ENCODE results near the gene OR9A4.
"Not testable (repeated sequence)": the region's sequence is repeated elsewhere in the genome, so short reads cannot be mapped to it uniquely, and the experiment has no call there.

The OR9A4 gene

GRCh38 chr7:141916099-141916498 is at the start of gene OR9A4:
Gene OR9A4 (plus strand): TSS chr7:141916399. CDS start chr7:141918876, 2,477 bp downstream.
- Histone ChIP-seq H3K9ac (ENCODE audit: low read length) (no peak within 1 kb of the TSS), H3K4me3 (ENCODE audit: low read length) (no peak within 1 kb of the TSS), H3K9me3 (ENCODE audit: control insufficient read depth, low read depth, low read length) (no peaks in the 10 kb centered on the region), H3K4me1 (ENCODE audit: control insufficient read depth, low read depth, low read length) (no peaks in the 10 kb centered on the region), H3K27ac (ENCODE audit: low read length) (no peak within 1 kb of the TSS), H3K36me3 (ENCODE audit: control insufficient read depth, low read depth, low read length) (no peaks in the 10 kb centered on the region), H3K27me3 (ENCODE audit: control insufficient read depth, insufficient read depth, low read length) (no peaks in the 10 kb centered on the region)

- Histone ChIP-seq H3K4me3 (ENCODE audit: low read length) (no peak overlapping the region), H3K36me3 (ENCODE audit: control insufficient read depth, low read depth, low read length) (no peaks in the 10 kb centered on the region), H3K9me3 (ENCODE audit: control insufficient read depth, low read depth, low read length) (no peaks in the 10 kb centered on the region), H3K4me1 (ENCODE audit: control insufficient read depth, low read depth, low read length) (no peaks in the 10 kb centered on the region), H3K27ac (ENCODE audit: low read length) (no peak overlapping the region), H3K9ac (ENCODE audit: low read length) (no peak overlapping the region), H3K27me3 (ENCODE audit: control insufficient read depth, insufficient read depth, low read length) (no peaks in the 10 kb centered on the region)
Observed at GRCh38 chr7:141866974-141867373, 49.2 kb upstream of the OR9A4 start.

GRCh38 chr7:141872931-141873330 is 43.3 kb upstream of the OR9A4 start:
- H3K9ac ChIP-seq (ENCODE audit: low read length): no peak overlapping the region
- no peak overlapping the region for H3K27ac ChIP-seq (ENCODE audit: low read length)

GRCh38 chr7:141874787-141875186 is 41.4 kb upstream of the OR9A4 start:
- H3K27ac ChIP-seq (ENCODE audit: low read length): no peak overlapping the region
- no peaks in the 10 kb centered on the region for H3K36me3 ChIP-seq (ENCODE audit: control insufficient read depth, low read depth, low read length)
- no peak overlapping the region for H3K9ac ChIP-seq (ENCODE audit: low read length)
- no peaks in the 10 kb centered on the region for H3K9me3 ChIP-seq (ENCODE audit: control insufficient read depth, low read depth, low read length)
- H3K4me1 ChIP-seq (ENCODE audit: control insufficient read depth, low read depth, low read length): peaks cover 19% of the 10 kb centered on the region
- H3K4me3 ChIP-seq (ENCODE audit: low read length): no peak overlapping the region
- no peaks in the 10 kb centered on the region for H3K27me3 ChIP-seq (ENCODE audit: control insufficient read depth, insufficient read depth, low read length)

More at GRCh38 chr7:141872931-141873330, 43.3 kb upstream of the OR9A4 start:
- no peak overlapping the region for H3K4me3 ChIP-seq (ENCODE audit: low read length)
- no peaks in the 10 kb centered on the region for H3K9me3 ChIP-seq (ENCODE audit: control insufficient read depth, low read depth, low read length)
- H3K4me1 ChIP-seq (ENCODE audit: control insufficient read depth, low read depth, low read length): peaks cover 19% of the 10 kb centered on the region
- no peaks in the 10 kb centered on the region for H3K27me3 ChIP-seq (ENCODE audit: control insufficient read depth, insufficient read depth, low read length)
- H3K36me3 ChIP-seq (ENCODE audit: control insufficient read depth, low read depth, low read length): no peaks in the 10 kb centered on the region

GRCh38 chr7:141875453-141875852 is 40.7 kb upstream of the OR9A4 start:
- Histone ChIP-seq H3K4me1 (ENCODE audit: control insufficient read depth, low read depth, low read length) (peaks cover 19% of the 10 kb centered on the region), H3K9me3 (ENCODE audit: control insufficient read depth, low read depth, low read length) (no peaks in the 10 kb centered on the region), H3K27ac (ENCODE audit: low read length) (no peak overlapping the region), H3K27me3 (ENCODE audit: control insufficient read depth, insufficient read depth, low read length) (no peaks in the 10 kb centered on the region), H3K9ac (ENCODE audit: low read length) (no peak overlapping the region), H3K4me3 (ENCODE audit: low read length) (peak overlapping the region; percentile 28), H3K36me3 (ENCODE audit: control insufficient read depth, low read depth, low read length) (no peaks in the 10 kb centered on the region)

GRCh38 chr7:141876371-141876770 is 39.8 kb upstream of the OR9A4 start:
- Histone ChIP-seq H3K4me1 (ENCODE audit: control insufficient read depth, low read depth, low read length) (peaks cover 19% of the 10 kb centered on the region), H3K4me3 (ENCODE audit: low read length) (no peak overlapping the region), H3K9ac (ENCODE audit: low read length) (no peak overlapping the region), H3K27ac (ENCODE audit: low read length) (no peak overlapping the region), H3K9me3 (ENCODE audit: control insufficient read depth, low read depth, low read length) (no peaks in the 10 kb centered on the region), H3K27me3 (ENCODE audit: control insufficient read depth, insufficient read depth, low read length) (no peaks in the 10 kb centered on the region), H3K36me3 (ENCODE audit: control insufficient read depth, low read depth, low read length) (no peaks in the 10 kb centered on the region)

GRCh38 chr7:141877365-141877764 is 38.8 kb upstream of the OR9A4 start:
- Histone ChIP-seq H3K4me1 (ENCODE audit: control insufficient read depth, low read depth, low read length) (peaks cover 19% of the 10 kb centered on the region), H3K9me3 (ENCODE audit: control insufficient read depth, low read depth, low read length) (no peaks in the 10 kb centered on the region), H3K36me3 (ENCODE audit: control insufficient read depth, low read depth, low read length) (no peaks in the 10 kb centered on the region), H3K27ac (ENCODE audit: low read length) (no peak overlapping the region), H3K9ac (ENCODE audit: low read length) (no peak overlapping the region), H3K27me3 (ENCODE audit: control insufficient read depth, insufficient read depth, low read length) (no peaks in the 10 kb centered on the region), H3K4me3 (ENCODE audit: low read length) (no peak overlapping the region)

- peaks cover 4% of the 10 kb centered on the region for H3K4me1 ChIP-seq (ENCODE audit: control insufficient read depth, low read depth, low read length)
- no peak overlapping the region for H3K9ac ChIP-seq (ENCODE audit: low read length)
Observed at GRCh38 chr7:141880960-141881359, 35.2 kb upstream of the OR9A4 start.

GRCh38 chr7:141884539-141885225 is 31.5 kb upstream of the OR9A4 start:
- H3K9me3 ChIP-seq (ENCODE audit: control insufficient read depth, low read depth, low read length): no peaks in the 10 kb centered on the region
- no peaks in the 10 kb centered on the region for H3K4me1 ChIP-seq (ENCODE audit: control insufficient read depth, low read depth, low read length)
- H3K27ac ChIP-seq (ENCODE audit: low read length): no peak overlapping the region
- H3K9ac ChIP-seq (ENCODE audit: low read length): no peak overlapping the region
- H3K36me3 ChIP-seq (ENCODE audit: control insufficient read depth, low read depth, low read length): no peaks in the 10 kb centered on the region
- no peaks in the 10 kb centered on the region for H3K27me3 ChIP-seq (ENCODE audit: control insufficient read depth, insufficient read depth, low read length)
- H3K4me3 ChIP-seq (ENCODE audit: low read length): no peak overlapping the region

More at GRCh38 chr7:141880960-141881359, 35.2 kb upstream of the OR9A4 start:
- Histone ChIP-seq H3K27ac (ENCODE audit: low read length) (no peak overlapping the region), H3K9me3 (ENCODE audit: control insufficient read depth, low read depth, low read length) (no peaks in the 10 kb centered on the region), H3K4me3 (ENCODE audit: low read length) (no peak overlapping the region), H3K27me3 (ENCODE audit: control insufficient read depth, insufficient read depth, low read length) (no peaks in the 10 kb centered on the region), H3K36me3 (ENCODE audit: control insufficient read depth, low read depth, low read length) (no peaks in the 10 kb centered on the region)

- H3K27ac ChIP-seq (ENCODE audit: low read length): no peak overlapping the region
- no peaks in the 10 kb centered on the region for H3K36me3 ChIP-seq (ENCODE audit: control insufficient read depth, low read depth, low read length)
Observed at GRCh38 chr7:141889321-141889720, 26.9 kb upstream of the OR9A4 start.

GRCh38 chr7:141891336-141891735 is 24.9 kb upstream of the OR9A4 start:
- H3K4me3 ChIP-seq (ENCODE audit: low read length): no peak overlapping the region
- no peaks in the 10 kb centered on the region for H3K9me3 ChIP-seq (ENCODE audit: control insufficient read depth, low read depth, low read length)

More at GRCh38 chr7:141889321-141889720, 26.9 kb upstream of the OR9A4 start:
- Histone ChIP-seq H3K9me3 (ENCODE audit: control insufficient read depth, low read depth, low read length) (no peaks in the 10 kb centered on the region), H3K27me3 (ENCODE audit: control insufficient read depth, insufficient read depth, low read length) (no peaks in the 10 kb centered on the region), H3K4me1 (ENCODE audit: control insufficient read depth, low read depth, low read length) (no peaks in the 10 kb centered on the region), H3K4me3 (ENCODE audit: low read length) (no peak overlapping the region), H3K9ac (ENCODE audit: low read length) (no peak overlapping the region)

GRCh38 chr7:141899366-141899765 is 16.8 kb upstream of the OR9A4 start:
- not testable (repeated sequence) for H3K4me1 ChIP-seq (ENCODE audit: control insufficient read depth, low read depth, low read length); H3K36me3 ChIP-seq (ENCODE audit: control insufficient read depth, low read depth, low read length); H3K9me3 ChIP-seq (ENCODE audit: control insufficient read depth, low read depth, low read length); H3K27me3 ChIP-seq (ENCODE audit: control insufficient read depth, insufficient read depth, low read length); H3K4me3 ChIP-seq (ENCODE audit: low read length); H3K27ac ChIP-seq (ENCODE audit: low read length); H3K9ac ChIP-seq (ENCODE audit: low read length)

More at GRCh38 chr7:141891336-141891735, 24.9 kb upstream of the OR9A4 start:
- Histone ChIP-seq H3K4me1 (ENCODE audit: control insufficient read depth, low read depth, low read length) (no peaks in the 10 kb centered on the region), H3K9ac (ENCODE audit: low read length) (no peak overlapping the region), H3K36me3 (ENCODE audit: control insufficient read depth, low read depth, low read length) (no peaks in the 10 kb centered on the region), H3K27ac (ENCODE audit: low read length) (no peak overlapping the region), H3K27me3 (ENCODE audit: control insufficient read depth, insufficient read depth, low read length) (no peaks in the 10 kb centered on the region)

All from iPS-18a (cell line).